ENCODE results near the gene MRC2. TPM values are rescaled to one million over a fixed set of nuclear protein-coding genes. Genes with fewer than 3 reads are reported as not detected.

Gene MRC2, protein sequence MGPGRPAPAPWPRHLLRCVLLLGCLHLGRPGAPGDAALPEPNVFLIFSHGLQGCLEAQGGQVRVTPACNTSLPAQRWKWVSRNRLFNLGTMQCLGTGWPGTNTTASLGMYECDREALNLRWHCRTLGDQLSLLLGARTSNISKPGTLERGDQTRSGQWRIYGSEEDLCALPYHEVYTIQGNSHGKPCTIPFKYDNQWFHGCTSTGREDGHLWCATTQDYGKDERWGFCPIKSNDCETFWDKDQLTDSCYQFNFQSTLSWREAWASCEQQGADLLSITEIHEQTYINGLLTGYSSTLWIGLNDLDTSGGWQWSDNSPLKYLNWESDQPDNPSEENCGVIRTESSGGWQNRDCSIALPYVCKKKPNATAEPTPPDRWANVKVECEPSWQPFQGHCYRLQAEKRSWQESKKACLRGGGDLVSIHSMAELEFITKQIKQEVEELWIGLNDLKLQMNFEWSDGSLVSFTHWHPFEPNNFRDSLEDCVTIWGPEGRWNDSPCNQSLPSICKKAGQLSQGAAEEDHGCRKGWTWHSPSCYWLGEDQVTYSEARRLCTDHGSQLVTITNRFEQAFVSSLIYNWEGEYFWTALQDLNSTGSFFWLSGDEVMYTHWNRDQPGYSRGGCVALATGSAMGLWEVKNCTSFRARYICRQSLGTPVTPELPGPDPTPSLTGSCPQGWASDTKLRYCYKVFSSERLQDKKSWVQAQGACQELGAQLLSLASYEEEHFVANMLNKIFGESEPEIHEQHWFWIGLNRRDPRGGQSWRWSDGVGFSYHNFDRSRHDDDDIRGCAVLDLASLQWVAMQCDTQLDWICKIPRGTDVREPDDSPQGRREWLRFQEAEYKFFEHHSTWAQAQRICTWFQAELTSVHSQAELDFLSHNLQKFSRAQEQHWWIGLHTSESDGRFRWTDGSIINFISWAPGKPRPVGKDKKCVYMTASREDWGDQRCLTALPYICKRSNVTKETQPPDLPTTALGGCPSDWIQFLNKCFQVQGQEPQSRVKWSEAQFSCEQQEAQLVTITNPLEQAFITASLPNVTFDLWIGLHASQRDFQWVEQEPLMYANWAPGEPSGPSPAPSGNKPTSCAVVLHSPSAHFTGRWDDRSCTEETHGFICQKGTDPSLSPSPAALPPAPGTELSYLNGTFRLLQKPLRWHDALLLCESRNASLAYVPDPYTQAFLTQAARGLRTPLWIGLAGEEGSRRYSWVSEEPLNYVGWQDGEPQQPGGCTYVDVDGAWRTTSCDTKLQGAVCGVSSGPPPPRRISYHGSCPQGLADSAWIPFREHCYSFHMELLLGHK (N-terminal part only)
- 8.6 TPM for polyA plus RNA-seq (2012; ENCODE audit: insufficient read depth, insufficient read length, low read depth)

DNA sequence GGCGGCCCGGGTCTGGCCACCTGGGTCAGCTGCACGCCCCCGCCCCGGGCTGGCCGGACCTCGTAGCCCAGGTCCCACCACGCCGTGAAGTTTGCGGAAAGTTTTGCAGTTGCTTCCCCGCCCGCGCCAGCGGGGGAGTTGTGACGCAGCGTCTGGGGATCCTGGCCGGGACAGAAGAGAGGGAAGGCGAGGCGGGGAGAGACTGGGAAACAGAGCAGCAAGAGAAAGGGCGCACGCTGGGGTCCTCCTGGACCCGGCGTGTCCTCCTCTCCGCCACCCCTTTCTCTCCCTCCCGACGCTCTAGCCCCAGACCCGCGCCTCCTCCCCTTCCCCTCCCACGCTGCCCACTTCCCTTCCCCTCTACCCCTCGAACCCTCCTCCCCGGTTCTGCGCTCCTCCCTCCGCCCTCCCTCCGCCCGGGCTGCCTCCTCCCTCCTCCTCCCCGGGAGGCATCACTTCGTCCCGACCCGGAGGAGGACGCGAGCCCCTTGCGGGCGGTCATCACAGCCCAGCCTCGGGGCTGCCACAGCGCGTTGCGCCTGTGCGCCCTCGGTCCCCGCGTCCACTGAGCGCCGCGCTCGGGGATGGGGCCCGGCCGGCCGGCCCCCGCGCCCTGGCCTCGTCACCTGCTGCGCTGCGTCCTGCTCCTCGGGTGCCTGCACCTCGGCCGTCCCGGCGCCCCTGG is at the start of gene MRC2:
MRC2 (plus strand) TSS at position 452 of the 685 bp plus-strand sequence; CDS start at position 585, 133 bp downstream.
- peak; percentile 68 for DNase-seq
- peaks cover 4% of the 10 kb centered on the region; the same call in 1 of the 2 replicates for H3K4me1 ChIP-seq

DNA sequence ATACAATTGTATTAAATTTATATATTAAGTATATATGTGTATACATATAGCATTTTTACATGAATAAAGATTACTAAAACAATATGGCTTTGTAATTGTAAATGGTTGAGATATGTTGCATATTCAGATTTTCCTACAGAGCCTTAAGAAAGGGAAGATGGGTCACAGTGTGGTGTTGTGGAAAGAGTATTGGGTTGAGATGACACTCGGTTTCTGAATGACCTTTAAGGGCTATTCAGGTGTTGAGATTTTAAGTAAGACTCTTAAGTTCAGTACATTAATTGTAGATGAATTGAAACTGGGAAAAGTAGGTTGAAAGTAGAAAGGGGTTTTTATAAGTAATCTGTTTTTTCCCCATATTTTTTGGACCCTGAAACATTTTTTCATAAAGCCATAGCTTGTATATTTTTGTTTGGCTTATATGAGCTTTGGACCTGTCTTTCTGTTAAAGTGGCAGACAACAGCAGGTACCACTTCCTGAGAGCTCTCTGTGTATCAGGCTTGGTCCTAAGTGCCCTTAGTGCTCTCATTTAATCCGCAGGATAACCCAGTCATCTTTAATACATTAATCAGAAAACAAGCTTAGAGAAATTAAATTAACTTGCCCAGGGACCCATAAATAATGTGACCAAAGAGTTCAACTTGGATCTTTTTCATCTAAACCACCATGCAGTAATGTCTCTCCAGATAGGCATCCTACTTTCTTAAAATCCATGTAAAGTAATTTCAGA is 48.5 kb upstream of the MRC2 start:
- Histone ChIP-seq H3K9me3 (no peaks in the 10 kb centered on the region), H3K27me3 (no peaks in the 10 kb centered on the region), H3K4me1 (peaks cover 7% of the 10 kb centered on the region; the same call in 1 of the 2 replicates), H3K36me3 (peaks cover 40% of the 10 kb centered on the region), H3K4me3 (ENCODE audit: low read depth, low read length) (no peak overlapping the region)
- DNase-seq = no peak
- TF ChIP-seq CTCF (IDR thresholded peaks at IDR 0.05; ENCODE audit: low read depth, low read length) = no peak

More for the DNA sequence above, at the start of gene MRC2:
- H3K27me3 ChIP-seq = no peaks in the 10 kb centered on the region
- H3K4me3 ChIP-seq (ENCODE audit: low read depth, low read length) = peak within 1 kb of the TSS; percentile 82
- H3K9me3 ChIP-seq = no peaks in the 10 kb centered on the region
- H3K36me3 ChIP-seq = no peaks in the 10 kb centered on the region
- no peak for TF ChIP-seq CTCF (IDR thresholded peaks at IDR 0.05; ENCODE audit: low read depth, low read length)

DNA sequence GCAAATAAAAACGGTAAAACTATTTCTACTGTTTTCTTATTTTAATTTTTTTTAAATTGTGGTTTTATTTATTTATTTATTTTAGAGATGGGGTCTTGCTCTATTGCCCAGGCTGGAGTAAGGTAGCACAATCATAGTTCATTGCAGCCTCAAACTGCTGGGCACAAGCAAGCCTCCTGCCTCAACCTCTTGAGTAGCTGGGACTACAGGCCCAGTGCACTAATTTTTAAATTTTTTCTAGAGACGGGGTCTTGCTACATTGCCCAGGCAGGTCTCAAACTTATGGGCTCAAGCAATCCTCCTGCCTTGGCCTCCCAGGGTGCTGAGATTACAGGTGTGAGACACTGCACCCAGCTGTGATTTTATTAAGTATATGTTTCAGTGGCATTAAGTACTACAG is 46.5 kb upstream of the MRC2 start:
- Histone ChIP-seq H3K4me3 (ENCODE audit: low read depth, low read length) (no peak overlapping the region), H3K27me3 (no peaks in the 10 kb centered on the region), H3K9me3 (no peaks in the 10 kb centered on the region), H3K36me3 (peaks cover 42% of the 10 kb centered on the region), H3K4me1 (peaks cover 7% of the 10 kb centered on the region; the same call in 1 of the 2 replicates)
- no peak for DNase-seq
- no peak for TF ChIP-seq CTCF (IDR thresholded peaks at IDR 0.05; ENCODE audit: low read depth, low read length)

GRCh38 chr17:62581764-62582163 is 45.7 kb upstream of the MRC2 start:
- Histone ChIP-seq H3K9me3 (no peaks in the 10 kb centered on the region), H3K4me1 (peaks cover 7% of the 10 kb centered on the region; the same call in 1 of the 2 replicates), H3K4me3 (ENCODE audit: low read depth, low read length) (no peak overlapping the region), H3K36me3 (peaks cover 44% of the 10 kb centered on the region), H3K27me3 (no peaks in the 10 kb centered on the region)
- no peak for DNase-seq
- TF ChIP-seq CTCF (IDR thresholded peaks at IDR 0.05; ENCODE audit: low read depth, low read length) = no peak

DNA sequence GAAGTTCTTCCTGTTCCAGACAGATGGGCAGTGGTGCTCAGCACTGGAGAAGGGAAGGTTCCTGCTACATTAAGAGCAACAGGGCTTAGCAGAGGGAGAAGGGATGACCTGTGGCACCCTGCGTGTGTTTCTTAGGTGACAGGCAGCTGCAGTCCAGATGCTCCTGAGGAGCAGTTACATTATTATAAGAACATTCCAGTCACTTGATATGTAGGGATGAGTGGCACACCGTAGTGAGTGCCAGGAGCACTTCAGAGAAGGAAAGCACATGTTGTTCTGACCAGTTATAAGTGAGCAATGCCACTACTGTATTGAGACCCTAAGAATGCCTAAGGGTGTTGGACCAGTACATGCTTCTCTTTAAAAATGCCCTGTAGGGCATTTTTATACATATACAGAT is 39.9 kb upstream of the MRC2 start:
- peaks cover 28% of the 10 kb centered on the region for H3K36me3 ChIP-seq
- no peak for TF ChIP-seq CTCF (IDR thresholded peaks at IDR 0.05; ENCODE audit: low read depth, low read length)
- no peak for DNase-seq

More for the DNA sequence above, 39.9 kb upstream of the MRC2 start:
- no peaks in the 10 kb centered on the region for H3K9me3 ChIP-seq
- H3K27me3 ChIP-seq = no peaks in the 10 kb centered on the region
- H3K4me1 ChIP-seq = no peaks in the 10 kb centered on the region
- H3K4me3 ChIP-seq (ENCODE audit: low read depth, low read length) = no peak overlapping the region

Data from BE2C (cell line).